SK-N-SH treated with all-trans-retinoic acid at 6 μM for 48 hours (cell line): ENCODE data around the gene WASL.

Experiments used
- ATAC-seq: fragments of 200-7000 bp; cut with Tn5 transposase; 3 replicates; pipeline ENCODE4 v1.9.1; 2020; ENCODE audit warnings: mild to moderate bottlenecking, moderate library complexity
- ARNTL ChIP-seq: fragments of 450-650 bp; formaldehyde crosslinking; IDR thresholded peaks from 2 replicates; pipeline ENCODE4 v1.5.0; 2020; ENCODE audit warnings: low read depth, mild to moderate bottlenecking, moderate library complexity, borderline replicate concordance
- BACH2 ChIP-seq: fragments of 250-450 bp; sonication (Bioruptor Pico); IDR thresholded peaks from 2 replicates; pipeline ENCODE4 v1.9.0; 2021; ENCODE audit warnings: mild to moderate bottlenecking, borderline replicate concordance
- CREB5 ChIP-seq: fragments of 250-450 bp; sonication (Bioruptor Pico); IDR thresholded peaks from 2 replicates; pipeline ENCODE4 v1.5.1; 2020; ENCODE audit warnings: low read depth, mild to moderate bottlenecking, moderate library complexity
- CSDC2 ChIP-seq: fragments of 250-450 bp; sonication (Bioruptor Pico); IDR thresholded peaks from 2 replicates; pipeline ENCODE4 v1.5.0; 2020; ENCODE audit warnings: mild to moderate bottlenecking, moderate library complexity
- CSRNP3 ChIP-seq: fragments of 250-450 bp; sonication (Bioruptor Pico); IDR thresholded peaks from 2 replicates; pipeline ENCODE4 v1.5.1; 2021; ENCODE audit warnings: mild to moderate bottlenecking, moderate library complexity
- ESRRG ChIP-seq: fragments of 250-450 bp; sonication (Bioruptor Pico); IDR thresholded peaks from 2 replicates; pipeline ENCODE4 v1.6.1; 2021; ENCODE audit warnings: mild to moderate bottlenecking
- GLIS3 ChIP-seq: fragments of 250-450 bp; sonication (Bioruptor Pico); IDR thresholded peaks from 2 replicates; pipeline ENCODE4 v1.5.0; 2020; ENCODE audit warnings: mild to moderate bottlenecking, moderate library complexity
- ISL1 ChIP-seq: fragments of 250-450 bp; sonication (Bioruptor Pico); IDR thresholded peaks from 2 replicates; pipeline ENCODE4 v2.1.2; 2022; ENCODE audit warnings: mild to moderate bottlenecking, moderate library complexity
- OSR1 ChIP-seq: fragments of 250-450 bp; sonication (Bioruptor Pico); IDR thresholded peaks from 2 replicates; pipeline ENCODE4 v1.8.0; 2022; ENCODE audit warnings: moderate library complexity, mild to moderate bottlenecking, inconsistent platforms
- PPARA ChIP-seq: fragments of 250-450 bp; sonication (Bioruptor Pico); IDR thresholded peaks from 2 replicates; pipeline ENCODE4 v1.5.0; 2020; ENCODE audit warnings: mild to moderate bottlenecking, borderline replicate concordance
- RARB ChIP-seq: fragments of 250-450 bp; sonication (Bioruptor Pico); IDR thresholded peaks from 2 replicates; pipeline ENCODE4 v1.8.0; 2021; ENCODE audit warnings: mild to moderate bottlenecking, moderate library complexity
- SNAI2 ChIP-seq: fragments of 250-450 bp; sonication (Bioruptor Pico); IDR thresholded peaks from 2 replicates; pipeline ENCODE4 v1.5.0; 2020; ENCODE audit warnings: mild to moderate bottlenecking, moderate library complexity
- TCF4 ChIP-seq: fragments of 250-450 bp; sonication (Bioruptor Pico); IDR thresholded peaks from 2 replicates; pipeline ENCODE4 v1.8.0; 2021; ENCODE audit warnings: mild to moderate bottlenecking, moderate library complexity, borderline replicate concordance
- TOX ChIP-seq: fragments of 250-450 bp; sonication (Bioruptor Pico); IDR thresholded peaks from 2 replicates; pipeline ENCODE4 v1.8.0; 2021; ENCODE audit warnings: mild to moderate bottlenecking, moderate library complexity, borderline replicate concordance
- TSHZ2 ChIP-seq: fragments of 250-450 bp; sonication (Bioruptor Pico); IDR thresholded peaks from 2 replicates; pipeline ENCODE4 v1.5.0; 2020; ENCODE audit warnings: mild to moderate bottlenecking, moderate library complexity
- ZC3H10 ChIP-seq: fragments of 250-450 bp; sonication (Bioruptor Pico); IDR thresholded peaks from 2 replicates; pipeline ENCODE4 v1.5.1; 2021; ENCODE audit warnings: mild to moderate bottlenecking, moderate library complexity
- ZFP3 ChIP-seq: fragments of 250-450 bp; sonication (Bioruptor Pico); IDR thresholded peaks from 2 replicates; pipeline ENCODE4 v1.5.0; 2020; ENCODE audit warnings: mild to moderate bottlenecking, moderate library complexity
- ZFP30 ChIP-seq: fragments of 450-650 bp; formaldehyde crosslinking; IDR thresholded peaks from 2 replicates; pipeline ENCODE4 v1.5.0; 2022; ENCODE audit warnings: mild to moderate bottlenecking, moderate library complexity
- ZNF565 ChIP-seq: fragments of 450-650 bp; formaldehyde crosslinking; conservative IDR thresholded peaks from 2 replicates; pipeline ENCODE4 v1.5.0; 2020; ENCODE audit warnings: low read depth, mild to moderate bottlenecking, moderate library complexity
- ZNF70 ChIP-seq: fragments of 450-650 bp; formaldehyde crosslinking; IDR thresholded peaks from 2 replicates; pipeline ENCODE4 v1.5.0; 2020; ENCODE audit warnings: mild to moderate bottlenecking, moderate library complexity
- ZNF8 ChIP-seq: fragments of 450-650 bp; formaldehyde crosslinking; IDR thresholded peaks from 2 replicates; pipeline ENCODE4 v1.5.0; 2020; ENCODE audit warnings: mild to moderate bottlenecking, moderate library complexity
- TF ChIP-seq, protein P1 (sequence below): fragments of 250-450 bp; sonication (Bioruptor Pico); IDR thresholded peaks from 2 replicates; pipeline ENCODE4 v1.8.0; 2021; ENCODE audit warnings: low read depth, mild to moderate bottlenecking, moderate library complexity, borderline replicate concordance
- TF ChIP-seq, protein P2 (sequence below): fragments of 250-450 bp; sonication (Bioruptor Pico); IDR thresholded peaks from 2 replicates; pipeline ENCODE4 v1.8.0; 2020; ENCODE audit warnings: mild to moderate bottlenecking, moderate library complexity, borderline replicate concordance

WASL gene

GRCh38 chr7:123645516-123645915 lies 103.3 kb downstream of the WASL start:
- TF ChIP-seq TOX (CRISPR knock-in tag) (no peak), ARNTL (CRISPR knock-in tag) (no peak), ZFP3 (CRISPR knock-in tag) (no peak)
- ATAC-seq: no peak

GRCh38 chr7:123643495-123644441 lies 105.0 kb downstream of the WASL start:
- TF ChIP-seq ZFP3 (CRISPR knock-in tag): peak; percentile 80
- no peak for TF ChIP-seq ESRRG (CRISPR knock-in tag)
- peak; percentile 95 for TF ChIP-seq TSHZ2
- no peak for TF ChIP-seq ZNF8 (CRISPR knock-in tag)
- TF ChIP-seq TCF4 (CRISPR knock-in tag): peak; percentile 86
- peak; percentile 77; the same call in 1 of the 2 replicates for TF ChIP-seq SNAI2 (CRISPR knock-in tag)
- TF ChIP-seq ZNF70 (CRISPR knock-in tag): no peak
- TF ChIP-seq ISL1 (CRISPR knock-in tag): peak; percentile 92
- peak; percentile 40; the same call in 1 of the 2 replicates for TF ChIP-seq GLIS3 (CRISPR knock-in tag)
- TF ChIP-seq CSRNP3: no peak
- TF ChIP-seq CREB5 (CRISPR knock-in tag): peak; percentile 60; the same call in 1 of the 2 replicates
- TF ChIP-seq OSR1 (CRISPR knock-in tag): no peak
- no peak for TF ChIP-seq RARB (CRISPR knock-in tag)
- no peak for TF ChIP-seq ZFP30 (CRISPR knock-in tag)
- 0 out of 2 replicates have a peak, but pooled peaks have one; percentile 28 for TF ChIP-seq CSDC2 (CRISPR knock-in tag)
- no peak for TF ChIP-seq ARNTL (CRISPR knock-in tag)
- TF ChIP-seq ZNF565: no peak
- no peak for TF ChIP-seq ZC3H10 (CRISPR knock-in tag)
- 0 out of 2 replicates have a peak, but pooled peaks have one; percentile 14 for TF ChIP-seq TOX (CRISPR knock-in tag)
- TF ChIP-seq, protein P1, sequence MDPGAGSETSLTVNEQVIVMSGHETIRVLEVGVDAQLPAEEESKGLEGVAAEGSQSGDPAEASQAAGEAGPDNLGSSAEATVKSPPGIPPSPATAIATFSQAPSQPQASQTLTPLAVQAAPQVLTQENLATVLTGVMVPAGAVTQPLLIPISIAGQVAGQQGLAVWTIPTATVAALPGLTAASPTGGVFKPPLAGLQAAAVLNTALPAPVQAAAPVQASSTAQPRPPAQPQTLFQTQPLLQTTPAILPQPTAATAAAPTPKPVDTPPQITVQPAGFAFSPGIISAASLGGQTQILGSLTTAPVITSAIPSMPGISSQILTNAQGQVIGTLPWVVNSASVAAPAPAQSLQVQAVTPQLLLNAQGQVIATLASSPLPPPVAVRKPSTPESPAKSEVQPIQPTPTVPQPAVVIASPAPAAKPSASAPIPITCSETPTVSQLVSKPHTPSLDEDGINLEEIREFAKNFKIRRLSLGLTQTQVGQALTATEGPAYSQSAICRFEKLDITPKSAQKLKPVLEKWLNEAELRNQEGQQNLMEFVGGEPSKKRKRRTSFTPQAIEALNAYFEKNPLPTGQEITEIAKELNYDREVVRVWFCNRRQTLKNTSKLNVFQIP (CRISPR knock-in tag): no peak
- no peak for TF ChIP-seq BACH2 (CRISPR knock-in tag)
- no peak for TF ChIP-seq PPARA (CRISPR knock-in tag)
- TF ChIP-seq, protein P2, sequence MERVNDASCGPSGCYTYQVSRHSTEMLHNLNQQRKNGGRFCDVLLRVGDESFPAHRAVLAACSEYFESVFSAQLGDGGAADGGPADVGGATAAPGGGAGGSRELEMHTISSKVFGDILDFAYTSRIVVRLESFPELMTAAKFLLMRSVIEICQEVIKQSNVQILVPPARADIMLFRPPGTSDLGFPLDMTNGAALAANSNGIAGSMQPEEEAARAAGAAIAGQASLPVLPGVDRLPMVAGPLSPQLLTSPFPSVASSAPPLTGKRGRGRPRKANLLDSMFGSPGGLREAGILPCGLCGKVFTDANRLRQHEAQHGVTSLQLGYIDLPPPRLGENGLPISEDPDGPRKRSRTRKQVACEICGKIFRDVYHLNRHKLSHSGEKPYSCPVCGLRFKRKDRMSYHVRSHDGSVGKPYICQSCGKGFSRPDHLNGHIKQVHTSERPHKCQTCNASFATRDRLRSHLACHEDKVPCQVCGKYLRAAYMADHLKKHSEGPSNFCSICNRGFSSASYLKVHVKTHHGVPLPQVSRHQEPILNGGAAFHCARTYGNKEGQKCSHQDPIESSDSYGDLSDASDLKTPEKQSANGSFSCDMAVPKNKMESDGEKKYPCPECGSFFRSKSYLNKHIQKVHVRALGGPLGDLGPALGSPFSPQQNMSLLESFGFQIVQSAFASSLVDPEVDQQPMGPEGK (CRISPR knock-in tag): peak; percentile 52; the same call in 1 of the 2 replicates
- ATAC-seq: peak; percentile 86
